A549 (cell line): ENCODE measurements around the gene DNAJC19. TPM values are rescaled to one million over a fixed set of nuclear protein-coding genes. Genes with fewer than 3 reads are reported as not detected.

Experiments
- ATAC-seq, 2 experiments: fragments of 200-7000 bp in 1 of 2; fragments of >200 bp in 1 of 2; cut with Nextera tagmentation in 1 of 2; cut with Tn5 transposase in 1 of 2; 3 replicates each; pipeline versions ENCODE4 v1.8.0 to v1.9.1; 2018 to 2020; ENCODE audit warnings: mild to moderate bottlenecking in 1 of 2, moderate library complexity in 1 of 2
- CTCF ChIA-PET: fragments of 300-600 bp; sonication (Branson Sonifier 250); formaldehyde crosslinking; extraction: SDS; loops from one replicate; lab custom pipeline; 2021; ENCODE audit warnings: antibody characterized with exemption, inconsistent platforms; lab: Yijun Ruan, JAX
- POLR2A ChIA-PET: fragments of 350-600 bp; formaldehyde crosslinking; extraction: SDS; loops from one replicate; lab custom pipeline; 2021; ENCODE audit warnings: antibody characterized with exemption, inconsistent platforms; lab: Yijun Ruan, JAX
- DNase-seq, 2 experiments: peaks; one replicate each; pipeline versions ENCODE4 v3.0.0 to v3.0.0-alpha.2; 2011 to 2016; ENCODE audit warnings: low read depth in 1 of 2, low spot score in 1 of 2
- FAIRE-seq: peaks from 2 replicates; lab custom pipeline; 2011; peaks lifted over from hg19 to GRCh38; lab: Jason Lieb, UNC
- H3K27ac ChIP-seq, 2 experiments: fragments of >200 bp; sonication (Bioruptor Twin); formaldehyde crosslinking; 3 replicates each; pipeline ENCODE4 v1.5.1; 2016 to 2017
- H3K4me1 ChIP-seq: fragments of >200 bp; sonication (Bioruptor Twin); formaldehyde crosslinking; 3 replicates; pipeline ENCODE4 v1.6.1; 2016
- H3K4me2 ChIP-seq: fragments of >200 bp; sonication (Bioruptor Twin); formaldehyde crosslinking; 3 replicates; pipeline ENCODE4 v1.6.1; 2016
- H3K4me3 ChIP-seq: fragments of >200 bp; sonication (Bioruptor Twin); formaldehyde crosslinking; 3 replicates; pipeline ENCODE4 v1.5.1; 2016
- H3K9me3 ChIP-seq: fragments of >200 bp; sonication (Bioruptor Twin); formaldehyde crosslinking; 3 replicates; pipeline ENCODE4 v1.6.1; 2016
- BHLHE40 ChIP-seq: IDR thresholded peaks from 2 replicates; pipeline ENCODE4 v1.6.1; 2012; ENCODE audit warnings: low read depth, low read length, inconsistent platforms
- CEBPB ChIP-seq, 2 experiments: fragments of >200 bp in 1 of 2; sonication (Bioruptor Twin) in 1 of 2; formaldehyde crosslinking in 1 of 2; IDR thresholded peaks; 2 replicates each; pipeline ENCODE4 v1.6.1; 2012 to 2016
- CHD2 ChIP-seq: fragments of 150-350 bp; IDR thresholded peaks from 2 replicates; pipeline ENCODE4 v1.6.1; 2014; ENCODE audit warnings: low read length; ENCODE audit not compliant: partially characterized antibody
- ESRRA ChIP-seq: fragments of 150-350 bp; IDR thresholded peaks from 2 replicates; pipeline ENCODE4 v1.6.1; 2014; ENCODE audit warnings: mild to moderate bottlenecking, low read length, borderline replicate concordance
- GATA3 ChIP-seq: IDR thresholded peaks from 2 replicates; pipeline ENCODE4 v1.6.1; 2012; ENCODE audit warnings: borderline replicate concordance
- HDAC2 ChIP-seq: fragments of 200-600 bp; sonication (generic); IDR thresholded peaks from 2 replicates; pipeline ENCODE4 v1.6.1; 2016
- HOXB13 ChIP-seq: fragments of 250-450 bp; sonication (Bioruptor Pico); IDR thresholded peaks from 2 replicates; pipeline ENCODE4 v1.5.0; 2020; ENCODE audit warnings: low read depth, mild to moderate bottlenecking, moderate library complexity
- MAZ ChIP-seq: fragments of 150-350 bp; IDR thresholded peaks from 2 replicates; pipeline ENCODE4 v1.6.1; 2014; ENCODE audit warnings: antibody characterized with exemption, low read depth, low read length, borderline replicate concordance
- NFE2L2 ChIP-seq: fragments of 150-350 bp; conservative IDR thresholded peaks from 2 replicates; pipeline ENCODE4 v1.6.1; 2014; ENCODE audit warnings: low read length
- NPAS2 ChIP-seq: fragments of 250-450 bp; sonication (Bioruptor Pico); IDR thresholded peaks from 2 replicates; pipeline ENCODE4 v1.8.0; 2022; ENCODE audit warnings: mild to moderate bottlenecking, moderate library complexity, borderline replicate concordance
- POLR2A ChIP-seq: IDR thresholded peaks from 2 replicates; pipeline ENCODE4 v1.6.1; 2012; ENCODE audit warnings: mild to moderate bottlenecking, low read length
- POLR2AphosphoS2 ChIP-seq: conservative IDR thresholded peaks from 2 replicates; pipeline ENCODE4 v1.6.1; 2012; ENCODE audit warnings: low read length, improper control_type of control experiment, inconsistent platforms
- RAD21 ChIP-seq, 2 experiments: fragments of >200 bp in 1 of 2; sonication (Bioruptor Twin) in 1 of 2; formaldehyde crosslinking in 1 of 2; IDR thresholded peaks in 1 of 2; conservative IDR thresholded peaks in 1 of 2; 2 replicates in 1 of 2; 3 replicates in 1 of 2; pipeline ENCODE4 v1.6.1; 2012 to 2018; ENCODE audit warnings: inconsistent platforms in 1 of 2
- RCOR1 ChIP-seq: fragments of 150-350 bp; IDR thresholded peaks from 2 replicates; pipeline ENCODE4 v1.6.1; 2014; ENCODE audit warnings: antibody characterized with exemption, low read length, low read depth
- RFX5 ChIP-seq: fragments of 450-650 bp; IDR thresholded peaks from 2 replicates; pipeline ENCODE4 v1.7.1; 2014; ENCODE audit warnings: antibody characterized with exemption, mild to moderate bottlenecking, moderate library complexity
- TFCP2L1 ChIP-seq: fragments of 250-450 bp; sonication (Bioruptor Pico); IDR thresholded peaks from 2 replicates; pipeline ENCODE4 v1.5.0; 2021; ENCODE audit warnings: mild to moderate bottlenecking
- ZSCAN20 ChIP-seq: fragments of 250-450 bp; sonication (Bioruptor Pico); IDR thresholded peaks from 2 replicates; pipeline ENCODE4 v1.8.0; 2022; ENCODE audit warnings: mild to moderate bottlenecking, moderate library complexity
- WGBS: methylation state at CpG from one replicate; pipeline ENCODE4 v1.1.6; 2017; ENCODE audit errors: missing lambda C conversion rate; 5-methylcytosine and 5-hydroxymethylcytosine counted together
- polyA plus RNA-seq, 4 experiments: library from polyadenylated mRNA; depleted of rRNA in 3 of 4; stranded (reverse); fragments of >200 nt; fragmentation: RNase III in 1 of 4; extraction: RNeasy Plus Mini Kit Qiagen cat#74134 plus additional on column Dnase treatment in 1 of 4; gene quantifications; 2 replicates in 3 of 4; 3 replicates in 1 of 4; pipeline ENCODE4 v1.2.3, GENCODE V29; 2011 to 2017
- TF ChIP-seq, protein P1 (sequence below): fragments of 450-650 bp; IDR thresholded peaks from 2 replicates; pipeline ENCODE4 v1.6.1; 2014; ENCODE audit warnings: antibody characterized with exemption
- TF ChIP-seq, protein P2 (sequence below): fragments of 250-450 bp; sonication (Bioruptor Pico); IDR thresholded peaks from 2 replicates; pipeline ENCODE4 v1.5.0; 2021; ENCODE audit warnings: mild to moderate bottlenecking, moderate library complexity, borderline replicate concordance
- TF ChIP-seq, protein P3 (sequence below): fragments of 200-600 bp; sonication (generic); IDR thresholded peaks from 2 replicates; pipeline ENCODE4 v1.6.1; 2016; ENCODE audit warnings: antibody characterized with exemption, mild to moderate bottlenecking, moderate library complexity
- TF ChIP-seq, protein P4 (sequence below): fragments of >200 bp; sonication (Bioruptor Twin); formaldehyde crosslinking; IDR thresholded peaks from 3 replicates; pipeline ENCODE4 v1.6.1; 2016
- TF ChIP-seq, protein P5 (sequence below): IDR thresholded peaks from 2 replicates; pipeline ENCODE4 v1.6.1; 2012

Gene DNAJC19
- polyA plus RNA-seq, 2 of the 4 experiments (the other 2 are of a cell fraction): 27.7 to 36.8 TPM

DNA sequence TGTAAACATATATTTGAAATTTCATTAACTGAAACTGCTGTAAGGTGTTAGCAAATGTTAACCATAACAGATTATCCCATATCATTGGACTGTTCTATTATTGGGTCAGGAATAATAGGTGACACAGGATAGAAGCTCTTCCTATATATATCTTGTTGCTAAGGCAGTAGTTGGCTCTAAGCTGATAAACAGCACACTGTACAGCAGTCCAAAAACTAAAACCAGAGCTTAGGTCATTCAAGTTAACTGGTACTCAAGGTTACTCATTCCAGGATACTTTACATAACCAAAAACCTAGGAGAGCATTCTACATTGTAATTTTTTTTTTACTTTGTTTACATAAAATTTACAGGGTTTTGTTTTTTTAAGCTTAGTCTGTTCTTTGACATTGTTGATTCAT is 8.9 kb downstream of the DNAJC19 start:
- H3K4me2 ChIP-seq: no peak overlapping the region
- ATAC-seq (no peak), DNase-seq (no peak), FAIRE-seq (no peak)
- TF ChIP-seq, protein P1, sequence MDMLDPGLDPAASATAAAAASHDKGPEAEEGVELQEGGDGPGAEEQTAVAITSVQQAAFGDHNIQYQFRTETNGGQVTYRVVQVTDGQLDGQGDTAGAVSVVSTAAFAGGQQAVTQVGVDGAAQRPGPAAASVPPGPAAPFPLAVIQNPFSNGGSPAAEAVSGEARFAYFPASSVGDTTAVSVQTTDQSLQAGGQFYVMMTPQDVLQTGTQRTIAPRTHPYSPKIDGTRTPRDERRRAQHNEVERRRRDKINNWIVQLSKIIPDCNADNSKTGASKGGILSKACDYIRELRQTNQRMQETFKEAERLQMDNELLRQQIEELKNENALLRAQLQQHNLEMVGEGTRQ: no peak
- TF ChIP-seq HDAC2 (no peak), RFX5 (no peak), RCOR1 (no peak)
- TF ChIP-seq, protein P2, sequence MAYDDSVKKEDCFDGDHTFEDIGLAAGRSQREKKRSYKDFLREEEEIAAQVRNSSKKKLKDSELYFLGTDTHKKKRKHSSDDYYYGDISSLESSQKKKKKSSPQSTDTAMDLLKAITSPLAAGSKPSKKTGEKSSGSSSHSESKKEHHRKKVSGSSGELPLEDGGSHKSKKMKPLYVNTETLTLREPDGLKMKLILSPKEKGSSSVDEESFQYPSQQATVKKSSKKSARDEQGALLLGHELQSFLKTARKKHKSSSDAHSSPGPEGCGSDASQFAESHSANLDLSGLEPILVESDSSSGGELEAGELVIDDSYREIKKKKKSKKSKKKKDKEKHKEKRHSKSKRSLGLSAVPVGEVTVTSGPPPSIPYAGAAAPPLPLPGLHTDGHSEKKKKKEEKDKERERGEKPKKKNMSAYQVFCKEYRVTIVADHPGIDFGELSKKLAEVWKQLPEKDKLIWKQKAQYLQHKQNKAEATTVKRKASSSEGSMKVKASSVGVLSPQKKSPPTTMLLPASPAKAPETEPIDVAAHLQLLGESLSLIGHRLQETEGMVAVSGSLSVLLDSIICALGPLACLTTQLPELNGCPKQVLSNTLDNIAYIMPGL (CRISPR knock-in tag): no peak
- H3K4me3 ChIP-seq: no peak overlapping the region
- no peak overlapping the region for H3K27ac ChIP-seq
- CTCF ChIA-PET: interaction anchor here (1.2 kb wide), 1 partner anchor 69 kb away, joined by 3 read pairs; no protein-coding TSS in a partner anchor
- H3K4me1 ChIP-seq: no peaks in the 10 kb centered on the region
- POLR2A ChIA-PET: interaction anchor here (1.0 kb wide), 1 partner anchor 68 kb away, joined by 3 read pairs; the partner anchor contains the start of gene FXR1
- H3K9me3 ChIP-seq: no peaks in the 10 kb centered on the region

DNA sequence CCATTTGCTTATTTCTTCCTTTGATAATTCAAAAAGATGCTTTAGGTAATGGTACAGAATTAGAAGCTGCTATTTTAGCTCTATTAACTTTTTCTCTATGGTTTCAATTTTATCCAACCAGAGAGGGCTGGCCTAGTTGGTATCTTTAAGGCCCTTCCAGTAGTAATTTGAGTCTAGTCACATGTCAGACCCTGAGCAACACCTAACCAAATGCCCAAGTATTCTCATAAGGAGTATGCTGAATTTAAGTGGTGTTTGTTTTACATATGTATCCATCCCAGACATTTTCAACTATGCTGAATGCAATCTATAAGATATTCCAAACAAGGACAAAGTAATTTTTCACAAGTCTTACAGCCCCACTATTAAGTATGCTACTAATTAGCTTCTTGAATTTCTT is 9.6 kb downstream of the DNAJC19 start:
- ATAC-seq: no peak
- Histone ChIP-seq H3K4me3 (no peak overlapping the region), H3K4me1 (no peaks in the 10 kb centered on the region), H3K4me2 (no peak overlapping the region), H3K27ac (no peak overlapping the region), H3K9me3 (no peaks in the 10 kb centered on the region)
- no peak for FAIRE-seq
- no peak for TF ChIP-seq BHLHE40
- TF ChIP-seq ESRRA: no peak
- no peak for TF ChIP-seq MAZ
- TF ChIP-seq, protein P1: no peak
- TF ChIP-seq NFE2L2: no peak
- TF ChIP-seq GATA3: no peak
- DNase-seq: no peak
- CTCF ChIA-PET: no interaction called here
- POLR2A ChIA-PET: interaction anchor here (1.0 kb wide), 1 partner anchor 67 kb away, joined by 3 read pairs; the partner anchor contains the start of gene FXR1

DNA sequence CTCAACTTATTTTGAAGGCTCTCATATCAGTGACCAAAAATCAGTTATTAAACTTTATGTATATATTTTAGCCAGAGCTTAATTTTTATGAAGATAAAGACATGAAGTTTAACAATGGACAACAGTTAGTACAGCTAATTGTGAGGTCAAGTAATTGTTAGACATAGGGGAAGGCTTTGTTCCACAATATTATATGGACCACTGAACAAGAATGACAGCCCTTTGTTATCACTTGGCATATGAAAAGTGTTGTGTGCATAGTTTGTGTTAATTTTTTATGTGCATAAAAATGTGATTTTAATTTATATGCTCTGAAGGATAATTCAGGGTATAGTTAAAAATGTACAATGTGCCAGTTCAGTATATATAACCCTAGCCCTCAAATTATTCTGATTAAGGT is 12.0 kb downstream of the DNAJC19 start:
- ATAC-seq (no peak), FAIRE-seq (no peak), DNase-seq (no peak)
- TF ChIP-seq CEBPB (IDR thresholded peaks at IDR 0.05) (no peak), NPAS2 (CRISPR knock-in tag) (no peak), RAD21 (conservative IDR thresholded peaks at IDR 0.05 in 1 of 2, IDR thresholded peaks at IDR 0.05 in 1 of 2) (no peak), HOXB13 (no peak)
- ChIA-PET CTCF (no interaction called here), POLR2A (interaction anchor here (0.7 kb wide), 1 partner anchor 98 kb away, joined by 3 read pairs; no protein-coding TSS in a partner anchor)
- Histone ChIP-seq H3K4me1 (no peaks in the 10 kb centered on the region), H3K4me2 (no peak overlapping the region), H3K4me3 (no peak overlapping the region), H3K9me3 (no peaks in the 10 kb centered on the region), H3K27ac (no peak overlapping the region)

DNA sequence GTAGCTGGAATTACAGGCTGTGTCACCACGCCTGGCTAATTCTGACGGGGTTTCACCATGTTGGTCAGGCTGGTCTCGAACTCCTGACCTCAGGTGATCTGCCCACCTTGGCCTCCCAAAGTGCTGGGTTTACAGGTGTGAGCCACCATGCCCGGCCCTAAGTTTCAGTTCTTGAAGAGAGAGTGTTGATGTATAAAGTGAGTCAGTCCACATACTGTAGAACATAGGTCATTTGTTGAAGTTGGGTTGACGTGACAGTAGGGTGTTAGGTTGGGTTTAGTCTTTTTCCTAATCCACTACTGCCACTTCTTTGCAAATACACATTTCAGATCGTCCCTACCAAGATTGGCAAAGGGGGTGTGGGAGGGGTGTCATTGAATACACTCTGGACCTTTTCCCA is 15.2 kb downstream of the DNAJC19 start:
- FAIRE-seq (no peak), DNase-seq (no peak), ATAC-seq (no peak)
- Histone ChIP-seq H3K4me1 (no peaks in the 10 kb centered on the region), H3K4me3 (no peak overlapping the region), H3K9me3 (no peaks in the 10 kb centered on the region), H3K27ac (no peak overlapping the region), H3K4me2 (no peak overlapping the region)
- TF ChIP-seq, protein P3, sequence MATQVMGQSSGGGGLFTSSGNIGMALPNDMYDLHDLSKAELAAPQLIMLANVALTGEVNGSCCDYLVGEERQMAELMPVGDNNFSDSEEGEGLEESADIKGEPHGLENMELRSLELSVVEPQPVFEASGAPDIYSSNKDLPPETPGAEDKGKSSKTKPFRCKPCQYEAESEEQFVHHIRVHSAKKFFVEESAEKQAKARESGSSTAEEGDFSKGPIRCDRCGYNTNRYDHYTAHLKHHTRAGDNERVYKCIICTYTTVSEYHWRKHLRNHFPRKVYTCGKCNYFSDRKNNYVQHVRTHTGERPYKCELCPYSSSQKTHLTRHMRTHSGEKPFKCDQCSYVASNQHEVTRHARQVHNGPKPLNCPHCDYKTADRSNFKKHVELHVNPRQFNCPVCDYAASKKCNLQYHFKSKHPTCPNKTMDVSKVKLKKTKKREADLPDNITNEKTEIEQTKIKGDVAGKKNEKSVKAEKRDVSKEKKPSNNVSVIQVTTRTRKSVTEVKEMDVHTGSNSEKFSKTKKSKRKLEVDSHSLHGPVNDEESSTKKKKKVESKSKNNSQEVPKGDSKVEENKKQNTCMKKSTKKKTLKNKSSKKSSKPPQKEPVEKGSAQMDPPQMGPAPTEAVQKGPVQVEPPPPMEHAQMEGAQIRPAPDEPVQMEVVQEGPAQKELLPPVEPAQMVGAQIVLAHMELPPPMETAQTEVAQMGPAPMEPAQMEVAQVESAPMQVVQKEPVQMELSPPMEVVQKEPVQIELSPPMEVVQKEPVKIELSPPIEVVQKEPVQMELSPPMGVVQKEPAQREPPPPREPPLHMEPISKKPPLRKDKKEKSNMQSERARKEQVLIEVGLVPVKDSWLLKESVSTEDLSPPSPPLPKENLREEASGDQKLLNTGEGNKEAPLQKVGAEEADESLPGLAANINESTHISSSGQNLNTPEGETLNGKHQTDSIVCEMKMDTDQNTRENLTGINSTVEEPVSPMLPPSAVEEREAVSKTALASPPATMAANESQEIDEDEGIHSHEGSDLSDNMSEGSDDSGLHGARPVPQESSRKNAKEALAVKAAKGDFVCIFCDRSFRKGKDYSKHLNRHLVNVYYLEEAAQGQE: no peak
- TF ChIP-seq CHD2 (no peak), POLR2A (no peak), RFX5 (no peak), ZSCAN20 (CRISPR knock-in tag) (no peak), POLR2AphosphoS2 (no peak), NFE2L2 (no peak), TFCP2L1 (CRISPR knock-in tag) (no peak), HDAC2 (no peak)
- TF ChIP-seq, protein P4, sequence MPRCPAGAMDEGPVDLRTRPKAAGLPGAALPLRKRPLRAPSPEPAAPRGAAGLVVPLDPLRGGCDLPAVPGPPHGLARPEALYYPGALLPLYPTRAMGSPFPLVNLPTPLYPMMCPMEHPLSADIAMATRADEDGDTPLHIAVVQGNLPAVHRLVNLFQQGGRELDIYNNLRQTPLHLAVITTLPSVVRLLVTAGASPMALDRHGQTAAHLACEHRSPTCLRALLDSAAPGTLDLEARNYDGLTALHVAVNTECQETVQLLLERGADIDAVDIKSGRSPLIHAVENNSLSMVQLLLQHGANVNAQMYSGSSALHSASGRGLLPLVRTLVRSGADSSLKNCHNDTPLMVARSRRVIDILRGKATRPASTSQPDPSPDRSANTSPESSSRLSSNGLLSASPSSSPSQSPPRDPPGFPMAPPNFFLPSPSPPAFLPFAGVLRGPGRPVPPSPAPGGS: no peak
- TF ChIP-seq, protein P5, sequence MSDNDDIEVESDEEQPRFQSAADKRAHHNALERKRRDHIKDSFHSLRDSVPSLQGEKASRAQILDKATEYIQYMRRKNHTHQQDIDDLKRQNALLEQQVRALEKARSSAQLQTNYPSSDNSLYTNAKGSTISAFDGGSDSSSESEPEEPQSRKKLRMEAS: no peak
- CTCF ChIA-PET: no interaction called here
- POLR2A ChIA-PET: no interaction called here
- WGBS: 94% methylated on average over 6 of the region's 6 CpGs
